Small intestine (tissue), 7 donors: ENCODE measurements around the gene ITGA2. TPM values are rescaled to one million over a fixed set of nuclear protein-coding genes. Genes with fewer than 3 reads are reported as not detected.

Source experiments
- DNase-seq, 2 donors: peaks; one replicate each; pipeline versions ENCODE4 v3.0.0 to v3.0.0-alpha.2; 2013
- FAIRE-seq: peaks from 2 replicates; lab custom pipeline; 2012; peaks lifted over from hg19 to GRCh38; lab: Jason Lieb, UNC
- H3K27ac ChIP-seq, 3 donors: one replicate each; pipeline ENCODE4 v1.5.1; 2013; ENCODE audit warnings: low read length in 2 of 3, mild to moderate bottlenecking in 2 of 3, control low read depth in 1 of 3, inconsistent platforms in 1 of 3, low read depth in 1 of 3, moderate library complexity in 1 of 3
- H3K27me3 ChIP-seq, 3 donors: one replicate each; pipeline ENCODE4 v1.6.1; 2013; ENCODE audit warnings: low read length in 3 of 3, inconsistent platforms in 1 of 3; ENCODE audit not compliant: control insufficient read depth in 3 of 3, insufficient read depth in 3 of 3
- H3K36me3 ChIP-seq, 3 donors: one replicate each; pipeline ENCODE4 v1.6.1; 2013; ENCODE audit warnings: low read length in 3 of 3, inconsistent platforms in 1 of 3, low read depth in 1 of 3, mild to moderate bottlenecking in 1 of 3, moderate library complexity in 1 of 3; ENCODE audit not compliant: control insufficient read depth in 3 of 3, insufficient read depth in 2 of 3
- H3K4me1 ChIP-seq, 3 donors: one replicate each; pipeline ENCODE4 v1.6.1; 2013; ENCODE audit warnings: low read length in 2 of 3, inconsistent platforms in 1 of 3, low read depth in 1 of 3, mild to moderate bottlenecking in 1 of 3, moderate library complexity in 1 of 3; ENCODE audit not compliant: control insufficient read depth in 3 of 3, insufficient read depth in 2 of 3
- H3K4me3 ChIP-seq, 3 donors: one replicate each; pipeline ENCODE4 v1.5.1; 2013; ENCODE audit warnings: low read length in 3 of 3, control low read depth in 1 of 3, inconsistent platforms in 1 of 3, low read depth in 1 of 3, mild to moderate bottlenecking in 1 of 3, moderate library complexity in 1 of 3
- H3K9me3 ChIP-seq, 2 donors: one replicate each; pipeline ENCODE4 v1.6.1; 2013; ENCODE audit warnings: low read depth in 1 of 2, low read length in 1 of 2; ENCODE audit not compliant: control insufficient read depth in 2 of 2, insufficient read depth in 1 of 2
- WGBS, 3 donors: extraction: QIAGEN DNeasy Blood & Tissue Kit; methylation state at CpG; one replicate each; pipeline ENCODE4 v1.1.7; 2013; 5-methylcytosine and 5-hydroxymethylcytosine counted together
- polyA plus RNA-seq, 4 donors: library from polyadenylated mRNA; stranded (reverse) in 3 of 4; unstranded in 1 of 4; fragments of 200-250 nt in 3 of 4; fragments of 120-200 nt in 1 of 4; gene quantifications; one replicate each; pipeline versions ENCODE4 v1.2.1 to v1.2.3, GENCODE V29; 2013
- donor health status: healthy with polysubstance abuse.
- donor health status: control.
- donor health status: control.
- donor health status: Bipolar disorder and iron deficiency.
- donor health status: healthy.

Gene ITGA2
- polyA plus RNA-seq, 4 donors, result 1.8 to 15.2 (median 5.9) TPM

DNA sequence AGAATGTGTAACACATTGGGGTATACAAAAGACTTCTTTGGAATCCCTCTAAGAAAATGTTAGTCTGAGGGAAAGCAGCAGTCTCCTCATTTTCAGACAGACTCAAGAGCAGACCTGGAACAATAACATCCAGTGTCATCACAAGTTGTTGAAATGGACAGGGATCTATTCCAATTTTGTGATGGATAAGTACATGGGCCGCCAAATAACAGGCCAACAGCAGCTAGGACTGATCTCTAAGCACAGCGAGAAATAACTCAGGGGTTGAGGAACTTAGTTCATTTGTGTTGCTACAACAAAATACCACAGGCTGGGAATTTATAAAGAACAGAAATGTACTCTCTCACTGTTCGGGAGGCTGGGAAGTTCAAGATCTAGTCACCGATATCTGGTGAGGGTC is 7.6 kb upstream of the ITGA2 start:
- no peaks in the 10 kb centered on the region for H3K36me3 ChIP-seq
- 59 to 91% (median 83%) methylated on average over 4 of the region's 4 CpGs for WGBS, 3 donors
- no peak overlapping the region for H3K4me3 ChIP-seq
- FAIRE-seq (no peak), DNase-seq (no peak)
- H3K27me3 ChIP-seq, result no peaks in the 10 kb centered on the region
- H3K4me1 ChIP-seq, result no peaks in the 10 kb centered on the region
- H3K9me3 ChIP-seq, result peaks cover 0 to 16% of the 10 kb centered on the region in 2 donors
- no peak overlapping the region for H3K27ac ChIP-seq

DNA sequence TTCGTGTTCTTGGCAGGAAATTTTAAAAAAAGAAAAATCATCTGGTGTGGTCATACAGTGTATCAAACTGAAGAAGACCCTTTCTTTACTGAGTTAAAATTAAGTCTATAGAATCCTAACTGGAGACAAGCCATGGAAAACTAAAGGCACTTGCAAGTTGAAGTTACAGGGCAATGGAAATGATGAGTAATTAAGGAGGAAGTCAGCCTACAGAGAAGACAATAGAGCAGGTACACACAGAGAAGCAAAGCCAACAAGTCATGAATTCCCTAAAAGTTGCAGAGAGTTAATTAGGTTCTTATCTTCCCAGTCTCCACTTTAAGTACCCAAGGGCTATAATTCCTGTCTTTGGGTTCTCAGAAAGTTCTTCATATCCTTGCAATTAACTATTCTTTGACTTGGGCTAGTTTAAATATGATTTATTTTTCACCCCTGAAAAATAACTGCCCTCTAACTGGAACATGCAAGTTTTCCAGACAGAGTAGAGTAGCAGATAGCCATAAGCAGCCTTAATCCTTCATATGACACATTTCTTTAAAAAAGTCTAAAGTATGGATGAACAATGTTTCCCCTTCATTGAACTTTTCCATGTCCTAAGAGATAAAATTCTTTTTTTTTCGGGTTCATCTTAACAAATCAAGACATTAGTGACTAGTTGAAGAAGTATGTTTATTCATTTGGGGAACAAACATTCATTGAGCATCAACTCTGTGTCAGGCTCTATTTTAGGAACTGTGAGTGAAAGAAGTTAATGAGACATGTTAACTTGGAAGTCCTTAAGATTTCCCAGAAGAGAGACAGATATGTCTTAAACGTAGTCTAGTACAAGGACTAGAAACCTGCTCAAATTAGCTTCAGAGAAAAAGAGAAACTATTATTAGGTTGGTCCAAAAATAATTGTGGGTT is 5.2 kb upstream of the ITGA2 start:
- Histone ChIP-seq H3K4me3 (no peak overlapping the region), H3K27me3 (no peaks in the 10 kb centered on the region), H3K4me1 (peaks cover 0 to 15% (median 0%) of the 10 kb centered on the region in 3 donors), H3K27ac (no peak overlapping the region), H3K9me3 (no peaks in the 10 kb centered on the region), H3K36me3 (no peaks in the 10 kb centered on the region)
- DNase-seq (no peak), FAIRE-seq (no peak)
- 66 to 84% (median 69%) methylated on average over 3 of the region's 3 CpGs for WGBS, 3 donors

DNA sequence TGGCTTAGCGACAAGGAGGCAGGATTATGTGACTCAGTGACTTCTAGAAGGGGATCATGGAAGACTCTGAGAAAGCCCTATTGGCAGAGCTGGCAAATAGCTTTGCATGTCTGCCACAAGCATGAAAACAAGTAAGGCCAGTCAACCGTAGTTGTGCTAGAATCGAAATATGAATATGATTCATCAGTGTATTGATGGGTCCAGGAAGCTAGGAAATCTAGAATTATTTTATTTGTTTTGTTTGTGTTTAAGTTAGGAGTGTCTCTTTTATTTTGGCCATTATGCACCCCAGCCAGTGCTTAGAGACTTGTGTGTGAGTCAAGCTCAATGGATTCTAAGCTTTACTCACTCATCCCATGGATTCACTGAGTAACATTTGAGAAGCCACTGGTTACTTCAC is 3.8 kb upstream of the ITGA2 start:
- Histone ChIP-seq H3K27ac (no peak overlapping the region), H3K4me3 (no peak overlapping the region), H3K4me1 (peaks cover 0 to 15% (median 0%) of the 10 kb centered on the region in 3 donors), H3K9me3 (no peaks in the 10 kb centered on the region), H3K27me3 (no peaks in the 10 kb centered on the region), H3K36me3 (no peaks in the 10 kb centered on the region)
- no peak for FAIRE-seq
- DNase-seq, result no peak
- WGBS, 3 donors, result 86 to 88% (median 87%) methylated on average over 3 of the region's 3 CpGs

DNA sequence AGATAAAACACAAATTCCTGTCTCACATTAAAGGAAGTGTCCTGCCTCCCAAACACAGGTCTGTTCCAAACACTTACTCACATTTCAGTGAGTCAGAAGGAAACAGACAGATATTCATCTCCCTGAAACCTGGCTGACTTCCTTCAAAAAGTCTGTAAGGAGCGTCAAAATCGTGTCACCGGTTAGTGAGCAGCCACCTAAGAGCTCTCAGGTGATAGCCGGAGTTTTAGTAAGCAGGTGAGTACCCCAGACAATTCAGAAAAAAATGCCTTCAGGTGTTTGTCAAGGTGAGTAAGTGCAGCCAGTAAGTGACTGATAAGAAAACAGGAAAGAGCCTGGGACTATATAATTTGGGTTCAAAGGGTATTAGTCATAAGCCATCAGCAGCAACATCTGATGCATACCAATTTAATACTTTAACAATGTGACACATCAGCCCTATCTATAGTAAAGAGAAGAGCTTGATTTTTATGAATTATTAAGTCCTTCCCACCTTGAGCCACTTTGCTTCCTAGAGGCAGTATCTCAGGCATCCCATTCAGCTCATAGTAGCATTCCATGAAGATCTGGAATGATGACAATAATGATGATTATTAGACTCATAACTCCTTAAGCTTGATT is 1.3 kb upstream of the ITGA2 start:
- H3K9me3 ChIP-seq, result no peaks in the 10 kb centered on the region
- no peak overlapping the region for H3K4me3 ChIP-seq
- peaks cover 0 to 2% (median 0%) of the 10 kb centered on the region in 3 donors for H3K36me3 ChIP-seq
- FAIRE-seq (peak; percentile 47), DNase-seq (peak; percentile 74 to 89)
- WGBS, 3 donors, result 11 to 47% (median 27%) methylated on average over 4 of the region's 4 CpGs
- H3K4me1 ChIP-seq, result peaks cover 0 to 15% (median 4%) of the 10 kb centered on the region in 3 donors
- peak overlapping the region; percentile 67 to 87 (median 68) for H3K27ac ChIP-seq
- no peaks in the 10 kb centered on the region for H3K27me3 ChIP-seq

GRCh38 chr5:52988335-52989024 is 672 bp upstream of the ITGA2 start:
- WGBS, 3 donors, result 3 to 7% (median 5%) methylated on average over 13 to 16 of the region's 16 CpGs
- no peaks in the 10 kb centered on the region for H3K9me3 ChIP-seq
- peak overlapping the region; percentile 78 to 88 (median 85) for H3K4me3 ChIP-seq
- peaks cover 0 to 15% (median 4%) of the 10 kb centered on the region in 3 donors for H3K4me1 ChIP-seq
- no peaks in the 10 kb centered on the region for H3K27me3 ChIP-seq
- H3K27ac ChIP-seq, result peak overlapping the region; percentile 68 to 95 (median 87)
- FAIRE-seq (no peak), DNase-seq (peak in 1 of 2 donors; percentile 43)
- H3K36me3 ChIP-seq, result peaks cover 0 to 2% (median 0%) of the 10 kb centered on the region in 3 donors

DNA sequence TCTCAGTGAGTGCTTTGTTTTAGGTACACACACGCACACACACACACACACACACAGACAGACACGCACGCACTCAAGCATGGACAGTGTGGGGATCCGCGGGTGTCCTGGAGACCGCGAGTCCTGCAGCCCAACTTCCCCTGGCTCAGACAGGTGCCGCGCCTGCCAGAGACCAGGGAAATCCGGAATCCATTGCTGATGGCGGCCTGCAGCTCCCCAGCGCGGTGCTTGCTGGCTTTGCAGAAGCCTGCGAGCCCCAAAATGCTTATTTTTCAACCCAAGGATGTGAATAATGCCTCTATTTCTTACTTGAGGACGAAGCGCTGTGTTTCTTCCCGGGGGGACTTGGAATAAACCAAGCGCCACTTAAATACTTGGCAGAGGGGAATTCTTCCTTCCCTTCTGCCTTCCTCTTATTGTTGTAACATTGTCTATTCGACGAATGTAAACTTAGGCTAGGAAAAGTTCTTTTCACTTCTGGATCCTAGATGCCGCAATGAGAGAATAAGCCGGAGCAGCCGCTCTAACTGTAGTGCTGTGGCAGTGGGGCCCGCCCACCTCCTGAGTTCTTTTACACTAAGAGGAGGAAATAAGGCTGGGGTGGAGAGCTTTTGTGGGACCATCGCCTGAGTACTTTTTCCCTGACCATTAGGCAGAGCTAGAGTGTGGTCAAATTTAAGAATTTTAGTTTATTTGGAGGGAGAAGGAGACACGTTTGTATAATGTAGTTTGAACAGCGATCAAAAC is 802 bp downstream of the ITGA2 start:
- FAIRE-seq, result no peak
- Histone ChIP-seq H3K9me3 (no peaks in the 10 kb centered on the region), H3K36me3 (peaks cover 0 to 2% (median 0%) of the 10 kb centered on the region in 3 donors), H3K4me3 (peak overlapping the region; percentile 78 to 88 (median 85)), H3K27ac (peak overlapping the region; percentile 75 to 86 (median 84)), H3K27me3 (no peaks in the 10 kb centered on the region), H3K4me1 (peaks cover 0 to 15% (median 4%) of the 10 kb centered on the region in 3 donors)
- DNase-seq, result peak; percentile 40 to 57
- WGBS, 3 donors, result 2 to 9% (median 5%) methylated on average over 27 of the region's 27 CpGs

- H3K27ac ChIP-seq, result no peak overlapping the region
- H3K9me3 ChIP-seq, result no peaks in the 10 kb centered on the region
- H3K27me3 ChIP-seq, result no peaks in the 10 kb centered on the region
- no peak for FAIRE-seq
- H3K4me1 ChIP-seq, result peaks cover 0 to 15% (median 4%) of the 10 kb centered on the region in 3 donors
- 18 to 56% (median 35%) methylated on average over 4 of the region's 4 CpGs for WGBS, 3 donors
- peak overlapping the region in 2 of 3 donors; percentile 85 to 88 for H3K4me3 ChIP-seq
- DNase-seq, result no peak
- H3K36me3 ChIP-seq, result peaks cover 0 to 2% (median 0%) of the 10 kb centered on the region in 3 donors
These were observed 1.4 kb downstream of the ITGA2 start for GRCh38 chr5:52990528-52990925.
